SK-N-SH treated with all-trans-retinoic acid at 6 μM for 48 hours (cell line): ENCODE data around the gene JAKMIP1.

ENCODE experiments used
- ATAC-seq: fragments of 200-7000 bp; cut with Tn5 transposase; 3 replicates; pipeline ENCODE4 v1.9.1; 2020; ENCODE audit warnings: mild to moderate bottlenecking, moderate library complexity
- BACH2 ChIP-seq: fragments of 250-450 bp; sonication (Bioruptor Pico); IDR thresholded peaks from 2 replicates; pipeline ENCODE4 v1.9.0; 2021; ENCODE audit warnings: mild to moderate bottlenecking, borderline replicate concordance
- CSDC2 ChIP-seq: fragments of 250-450 bp; sonication (Bioruptor Pico); IDR thresholded peaks from 2 replicates; pipeline ENCODE4 v1.5.0; 2020; ENCODE audit warnings: mild to moderate bottlenecking, moderate library complexity
- ESRRG ChIP-seq: fragments of 250-450 bp; sonication (Bioruptor Pico); IDR thresholded peaks from 2 replicates; pipeline ENCODE4 v1.6.1; 2021; ENCODE audit warnings: mild to moderate bottlenecking
- GLIS3 ChIP-seq: fragments of 250-450 bp; sonication (Bioruptor Pico); IDR thresholded peaks from 2 replicates; pipeline ENCODE4 v1.5.0; 2020; ENCODE audit warnings: mild to moderate bottlenecking, moderate library complexity
- ISL1 ChIP-seq: fragments of 250-450 bp; sonication (Bioruptor Pico); IDR thresholded peaks from 2 replicates; pipeline ENCODE4 v2.1.2; 2022; ENCODE audit warnings: mild to moderate bottlenecking, moderate library complexity
- PPARA ChIP-seq: fragments of 250-450 bp; sonication (Bioruptor Pico); IDR thresholded peaks from 2 replicates; pipeline ENCODE4 v1.5.0; 2020; ENCODE audit warnings: mild to moderate bottlenecking, borderline replicate concordance
- RARB ChIP-seq: fragments of 250-450 bp; sonication (Bioruptor Pico); IDR thresholded peaks from 2 replicates; pipeline ENCODE4 v1.8.0; 2021; ENCODE audit warnings: mild to moderate bottlenecking, moderate library complexity
- TCF4 ChIP-seq: fragments of 250-450 bp; sonication (Bioruptor Pico); IDR thresholded peaks from 2 replicates; pipeline ENCODE4 v1.8.0; 2021; ENCODE audit warnings: mild to moderate bottlenecking, moderate library complexity, borderline replicate concordance
- TOX ChIP-seq: fragments of 250-450 bp; sonication (Bioruptor Pico); IDR thresholded peaks from 2 replicates; pipeline ENCODE4 v1.8.0; 2021; ENCODE audit warnings: mild to moderate bottlenecking, moderate library complexity, borderline replicate concordance
- ZC3H10 ChIP-seq: fragments of 250-450 bp; sonication (Bioruptor Pico); IDR thresholded peaks from 2 replicates; pipeline ENCODE4 v1.5.1; 2021; ENCODE audit warnings: mild to moderate bottlenecking, moderate library complexity
- ZFP3 ChIP-seq: fragments of 250-450 bp; sonication (Bioruptor Pico); IDR thresholded peaks from 2 replicates; pipeline ENCODE4 v1.5.0; 2020; ENCODE audit warnings: mild to moderate bottlenecking, moderate library complexity
- ZFP30 ChIP-seq: fragments of 450-650 bp; formaldehyde crosslinking; IDR thresholded peaks from 2 replicates; pipeline ENCODE4 v1.5.0; 2022; ENCODE audit warnings: mild to moderate bottlenecking, moderate library complexity
- ZNF565 ChIP-seq: fragments of 450-650 bp; formaldehyde crosslinking; conservative IDR thresholded peaks from 2 replicates; pipeline ENCODE4 v1.5.0; 2020; ENCODE audit warnings: low read depth, mild to moderate bottlenecking, moderate library complexity
- ZNF70 ChIP-seq: fragments of 450-650 bp; formaldehyde crosslinking; IDR thresholded peaks from 2 replicates; pipeline ENCODE4 v1.5.0; 2020; ENCODE audit warnings: mild to moderate bottlenecking, moderate library complexity
- ZNF8 ChIP-seq: fragments of 450-650 bp; formaldehyde crosslinking; IDR thresholded peaks from 2 replicates; pipeline ENCODE4 v1.5.0; 2020; ENCODE audit warnings: mild to moderate bottlenecking, moderate library complexity
- TF ChIP-seq, protein P1 (sequence below): fragments of 250-450 bp; sonication (Bioruptor Pico); IDR thresholded peaks from 2 replicates; pipeline ENCODE4 v1.5.1; 2020; ENCODE audit warnings: low read depth, mild to moderate bottlenecking, moderate library complexity
- TF ChIP-seq, protein P2 (sequence below): fragments of 250-450 bp; sonication (Bioruptor Pico); IDR thresholded peaks from 2 replicates; pipeline ENCODE4 v1.8.0; 2021; ENCODE audit warnings: low read depth, mild to moderate bottlenecking, moderate library complexity, borderline replicate concordance
- TF ChIP-seq, protein P3 (sequence below): fragments of 250-450 bp; sonication (Bioruptor Pico); IDR thresholded peaks from 2 replicates; pipeline ENCODE4 v1.8.0; 2020; ENCODE audit warnings: mild to moderate bottlenecking, moderate library complexity, borderline replicate concordance
- TF ChIP-seq, protein P4 (sequence below): fragments of 250-450 bp; sonication (Bioruptor Pico); IDR thresholded peaks from 2 replicates; pipeline ENCODE4 v1.5.1; 2021; ENCODE audit warnings: mild to moderate bottlenecking, moderate library complexity

JAKMIP1 gene

DNA sequence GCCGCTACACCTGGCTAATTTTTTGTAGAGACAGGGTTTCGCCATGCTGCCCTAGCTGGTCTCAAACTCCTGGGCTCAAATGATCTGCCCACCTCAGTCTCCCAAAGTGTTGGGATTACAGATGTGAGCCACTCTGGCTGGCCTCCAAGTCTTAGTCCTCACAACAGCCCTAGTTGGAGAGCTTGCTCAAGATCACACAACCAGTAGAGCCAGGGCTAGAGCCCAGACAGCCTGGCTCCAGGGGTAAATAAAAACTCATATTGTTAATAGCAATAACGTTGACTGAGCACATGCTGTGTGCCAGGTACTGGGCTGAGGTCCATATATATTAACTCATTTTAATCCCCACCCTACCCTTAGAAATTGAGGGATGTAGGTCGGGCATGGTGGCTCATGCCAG is 7.3 kb upstream of the JAKMIP1 start:
- no peak for TF ChIP-seq ISL1 (CRISPR knock-in tag)
- TF ChIP-seq, protein P1, sequence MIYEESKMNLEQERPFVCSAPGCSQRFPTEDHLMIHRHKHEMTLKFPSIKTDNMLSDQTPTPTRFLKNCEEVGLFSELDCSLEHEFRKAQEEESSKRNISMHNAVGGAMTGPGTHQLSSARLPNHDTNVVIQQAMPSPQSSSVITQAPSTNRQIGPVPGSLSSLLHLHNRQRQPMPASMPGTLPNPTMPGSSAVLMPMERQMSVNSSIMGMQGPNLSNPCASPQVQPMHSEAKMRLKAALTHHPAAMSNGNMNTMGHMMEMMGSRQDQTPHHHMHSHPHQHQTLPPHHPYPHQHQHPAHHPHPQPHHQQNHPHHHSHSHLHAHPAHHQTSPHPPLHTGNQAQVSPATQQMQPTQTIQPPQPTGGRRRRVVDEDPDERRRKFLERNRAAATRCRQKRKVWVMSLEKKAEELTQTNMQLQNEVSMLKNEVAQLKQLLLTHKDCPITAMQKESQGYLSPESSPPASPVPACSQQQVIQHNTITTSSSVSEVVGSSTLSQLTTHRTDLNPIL (CRISPR knock-in tag) = no peak
- no peak for ATAC-seq

DNA sequence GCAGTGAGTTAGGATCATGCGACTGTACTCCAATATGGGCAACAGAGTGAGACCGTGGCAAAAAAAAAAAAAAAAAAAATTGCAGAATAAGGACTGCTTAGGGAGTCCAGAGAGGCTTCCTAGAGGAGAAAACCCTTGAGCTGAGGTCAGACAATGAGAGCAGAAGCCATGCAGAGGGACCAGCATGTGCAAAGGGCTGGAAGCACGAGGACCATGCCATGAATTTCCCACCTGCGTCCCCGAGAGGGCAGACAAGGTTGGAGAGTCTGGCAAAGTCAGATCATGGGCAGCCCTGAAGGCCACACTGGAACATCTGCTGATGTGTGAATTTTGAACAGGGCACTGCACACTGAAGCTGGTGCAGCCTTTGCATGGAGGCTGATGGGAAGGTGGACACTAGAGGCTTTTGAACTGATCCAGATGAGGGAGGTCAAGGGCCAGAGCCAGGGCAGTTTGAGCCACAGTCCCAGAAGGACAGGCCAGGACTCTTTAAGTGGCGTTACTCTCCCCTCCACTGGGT is 6.5 kb upstream of the JAKMIP1 start:
- no peak for TF ChIP-seq BACH2 (CRISPR knock-in tag)
- no peak for TF ChIP-seq ZC3H10
- TF ChIP-seq, protein P2, sequence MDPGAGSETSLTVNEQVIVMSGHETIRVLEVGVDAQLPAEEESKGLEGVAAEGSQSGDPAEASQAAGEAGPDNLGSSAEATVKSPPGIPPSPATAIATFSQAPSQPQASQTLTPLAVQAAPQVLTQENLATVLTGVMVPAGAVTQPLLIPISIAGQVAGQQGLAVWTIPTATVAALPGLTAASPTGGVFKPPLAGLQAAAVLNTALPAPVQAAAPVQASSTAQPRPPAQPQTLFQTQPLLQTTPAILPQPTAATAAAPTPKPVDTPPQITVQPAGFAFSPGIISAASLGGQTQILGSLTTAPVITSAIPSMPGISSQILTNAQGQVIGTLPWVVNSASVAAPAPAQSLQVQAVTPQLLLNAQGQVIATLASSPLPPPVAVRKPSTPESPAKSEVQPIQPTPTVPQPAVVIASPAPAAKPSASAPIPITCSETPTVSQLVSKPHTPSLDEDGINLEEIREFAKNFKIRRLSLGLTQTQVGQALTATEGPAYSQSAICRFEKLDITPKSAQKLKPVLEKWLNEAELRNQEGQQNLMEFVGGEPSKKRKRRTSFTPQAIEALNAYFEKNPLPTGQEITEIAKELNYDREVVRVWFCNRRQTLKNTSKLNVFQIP = no peak
- no peak for TF ChIP-seq CSDC2
- no peak for TF ChIP-seq TCF4 (CRISPR knock-in tag)
- TF ChIP-seq ZFP3 (CRISPR knock-in tag) = no peak
- TF ChIP-seq ZNF8 (CRISPR knock-in tag) = no peak
- TF ChIP-seq, protein P3, sequence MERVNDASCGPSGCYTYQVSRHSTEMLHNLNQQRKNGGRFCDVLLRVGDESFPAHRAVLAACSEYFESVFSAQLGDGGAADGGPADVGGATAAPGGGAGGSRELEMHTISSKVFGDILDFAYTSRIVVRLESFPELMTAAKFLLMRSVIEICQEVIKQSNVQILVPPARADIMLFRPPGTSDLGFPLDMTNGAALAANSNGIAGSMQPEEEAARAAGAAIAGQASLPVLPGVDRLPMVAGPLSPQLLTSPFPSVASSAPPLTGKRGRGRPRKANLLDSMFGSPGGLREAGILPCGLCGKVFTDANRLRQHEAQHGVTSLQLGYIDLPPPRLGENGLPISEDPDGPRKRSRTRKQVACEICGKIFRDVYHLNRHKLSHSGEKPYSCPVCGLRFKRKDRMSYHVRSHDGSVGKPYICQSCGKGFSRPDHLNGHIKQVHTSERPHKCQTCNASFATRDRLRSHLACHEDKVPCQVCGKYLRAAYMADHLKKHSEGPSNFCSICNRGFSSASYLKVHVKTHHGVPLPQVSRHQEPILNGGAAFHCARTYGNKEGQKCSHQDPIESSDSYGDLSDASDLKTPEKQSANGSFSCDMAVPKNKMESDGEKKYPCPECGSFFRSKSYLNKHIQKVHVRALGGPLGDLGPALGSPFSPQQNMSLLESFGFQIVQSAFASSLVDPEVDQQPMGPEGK (CRISPR knock-in tag) = no peak
- TF ChIP-seq, protein P1 (CRISPR knock-in tag) = no peak
- no peak for TF ChIP-seq PPARA (CRISPR knock-in tag)
- no peak for TF ChIP-seq ZNF565 (CRISPR knock-in tag)
- TF ChIP-seq, all 23 proteins: peak for 0
- ATAC-seq = no peak

DNA sequence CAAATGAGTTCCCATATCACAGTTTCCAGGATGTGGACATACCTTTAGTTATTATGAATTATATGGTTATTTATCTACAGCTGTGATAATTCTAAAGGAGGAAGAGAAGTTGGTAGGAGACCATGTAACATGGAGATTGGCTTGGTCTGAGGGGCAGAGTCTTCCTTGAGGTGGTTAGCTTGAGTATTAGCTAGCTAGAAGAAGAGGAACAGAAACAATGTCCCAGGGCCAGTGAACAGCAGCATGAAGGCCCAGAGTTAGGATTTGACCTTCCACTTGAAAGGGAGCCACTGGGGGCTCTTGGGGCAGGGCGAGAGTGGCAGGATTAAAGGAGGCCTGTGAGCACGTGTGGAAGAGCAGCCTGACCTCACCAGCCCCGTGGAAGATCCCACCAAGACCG is 5.6 kb upstream of the JAKMIP1 start:
- ATAC-seq = no peak
- TF ChIP-seq ISL1 (CRISPR knock-in tag) (no peak), ZNF8 (CRISPR knock-in tag) (no peak), ZNF70 (no peak), ZC3H10 (no peak), TCF4 (CRISPR knock-in tag) (no peak), PPARA (CRISPR knock-in tag) (no peak)
- TF ChIP-seq, protein P3 (CRISPR knock-in tag) = no peak

DNA sequence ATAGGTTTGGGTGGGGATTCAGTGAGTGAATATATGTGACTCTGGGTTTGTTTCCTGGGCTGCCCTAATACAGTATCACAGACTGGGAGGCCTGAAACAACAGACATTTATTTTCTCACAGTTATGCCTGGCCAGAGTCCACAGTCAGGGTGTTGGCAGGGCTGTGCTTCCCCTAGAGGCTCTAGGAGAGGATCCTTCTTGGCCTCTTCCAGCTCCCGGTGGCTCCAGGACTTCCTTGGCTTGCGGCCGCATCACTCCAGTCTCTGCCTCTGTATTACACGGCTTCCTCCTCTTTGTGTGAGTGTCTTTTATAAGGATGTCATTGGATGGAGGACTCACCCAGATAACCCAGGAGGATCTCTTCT is 5.2 kb upstream of the JAKMIP1 start:
- ATAC-seq = no peak

More for the DNA sequence above, 5.2 kb upstream of the JAKMIP1 start:
- TF ChIP-seq ESRRG (CRISPR knock-in tag) (no peak), ZFP30 (CRISPR knock-in tag) (no peak), GLIS3 (no peak), RARB (CRISPR knock-in tag) (no peak), ZNF70 (no peak), BACH2 (CRISPR knock-in tag) (no peak), TOX (CRISPR knock-in tag) (no peak), ZNF565 (CRISPR knock-in tag) (no peak)
- TF ChIP-seq, protein P2 = no peak
- TF ChIP-seq, protein P4, sequence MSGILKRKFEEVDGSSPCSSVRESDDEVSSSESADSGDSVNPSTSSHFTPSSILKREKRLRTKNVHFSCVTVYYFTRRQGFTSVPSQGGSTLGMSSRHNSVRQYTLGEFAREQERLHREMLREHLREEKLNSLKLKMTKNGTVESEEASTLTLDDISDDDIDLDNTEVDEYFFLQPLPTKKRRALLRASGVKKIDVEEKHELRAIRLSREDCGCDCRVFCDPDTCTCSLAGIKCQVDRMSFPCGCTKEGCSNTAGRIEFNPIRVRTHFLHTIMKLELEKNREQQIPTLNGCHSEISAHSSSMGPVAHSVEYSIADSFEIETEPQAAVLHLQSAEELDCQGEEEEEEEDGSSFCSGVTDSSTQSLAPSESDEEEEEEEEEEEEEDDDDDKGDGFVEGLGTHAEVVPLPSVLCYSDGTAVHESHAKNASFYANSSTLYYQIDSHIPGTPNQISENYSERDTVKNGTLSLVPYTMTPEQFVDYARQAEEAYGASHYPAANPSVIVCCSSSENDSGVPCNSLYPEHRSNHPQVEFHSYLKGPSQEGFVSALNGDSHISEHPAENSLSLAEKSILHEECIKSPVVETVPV = no peak
- TF ChIP-seq, protein P3 (CRISPR knock-in tag) = no peak
- TF ChIP-seq, protein P1 (CRISPR knock-in tag) = no peak
